AG10803 (cell line): ENCODE data around the gene ADARB1.

ENCODE experiments used
- DNase-seq: peaks from one replicate; pipeline ENCODE4 v3.0.0; 2010; ENCODE audit warnings: low read depth
- H3K4me3 ChIP-seq: 2 replicates; pipeline ENCODE4 v1.5.1; 2011; ENCODE audit warnings: mild to moderate bottlenecking, low read length, control low read depth
- TF ChIP-seq, protein P1 (sequence below): conservative IDR thresholded peaks from 2 replicates; pipeline ENCODE4 v1.5.1; 2011; ENCODE audit warnings: mild to moderate bottlenecking, low read length, control low read depth, inconsistent platforms

Gene ADARB1

DNA sequence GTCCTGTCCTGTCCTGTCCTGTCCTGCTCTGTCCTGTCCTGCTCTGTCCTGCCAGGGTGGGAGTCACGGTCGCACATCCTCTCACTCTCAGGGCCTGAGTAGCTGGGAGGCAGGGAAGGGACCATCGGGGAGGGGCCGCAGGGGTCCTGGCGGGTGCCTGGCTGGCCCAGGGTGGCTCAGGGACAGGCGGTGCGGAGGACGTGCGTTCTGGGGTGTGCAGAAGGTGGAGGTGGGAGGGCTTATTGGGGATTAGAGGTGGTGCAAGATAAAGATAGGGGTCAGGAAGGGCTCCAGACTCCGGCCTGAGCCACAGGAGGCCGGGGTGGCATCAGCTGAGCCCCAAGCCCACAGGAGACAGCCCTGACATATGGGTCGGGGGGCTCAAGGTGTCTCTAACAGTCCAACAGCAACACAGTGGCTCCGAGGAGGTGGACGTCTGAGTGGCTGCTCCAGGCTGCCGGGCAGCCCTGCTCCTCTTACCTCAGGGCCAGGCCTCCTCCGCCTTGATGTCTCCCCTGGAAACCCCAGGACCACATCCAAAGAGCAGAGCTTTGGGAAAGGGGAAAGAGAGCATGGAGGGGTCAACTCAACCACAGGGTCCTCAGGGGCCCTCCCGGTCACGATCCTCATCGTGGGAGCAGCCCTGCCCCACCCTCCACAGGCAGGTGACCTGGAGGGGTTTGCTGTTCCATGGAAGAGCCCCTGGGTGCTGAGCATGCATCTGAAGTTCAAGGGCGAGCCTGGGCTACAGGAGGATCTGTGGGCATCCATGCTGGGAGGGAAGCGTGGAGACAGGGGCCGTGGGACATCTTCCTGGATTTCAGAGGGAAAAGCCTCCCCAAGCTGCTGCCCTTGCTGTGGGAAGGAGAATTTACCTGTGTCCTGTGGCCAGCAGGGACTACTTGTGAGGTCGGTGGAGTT lies 39.6 kb upstream of the ADARB1 start:
- no peak overlapping the region for H3K4me3 ChIP-seq
- TF ChIP-seq, protein P1, sequence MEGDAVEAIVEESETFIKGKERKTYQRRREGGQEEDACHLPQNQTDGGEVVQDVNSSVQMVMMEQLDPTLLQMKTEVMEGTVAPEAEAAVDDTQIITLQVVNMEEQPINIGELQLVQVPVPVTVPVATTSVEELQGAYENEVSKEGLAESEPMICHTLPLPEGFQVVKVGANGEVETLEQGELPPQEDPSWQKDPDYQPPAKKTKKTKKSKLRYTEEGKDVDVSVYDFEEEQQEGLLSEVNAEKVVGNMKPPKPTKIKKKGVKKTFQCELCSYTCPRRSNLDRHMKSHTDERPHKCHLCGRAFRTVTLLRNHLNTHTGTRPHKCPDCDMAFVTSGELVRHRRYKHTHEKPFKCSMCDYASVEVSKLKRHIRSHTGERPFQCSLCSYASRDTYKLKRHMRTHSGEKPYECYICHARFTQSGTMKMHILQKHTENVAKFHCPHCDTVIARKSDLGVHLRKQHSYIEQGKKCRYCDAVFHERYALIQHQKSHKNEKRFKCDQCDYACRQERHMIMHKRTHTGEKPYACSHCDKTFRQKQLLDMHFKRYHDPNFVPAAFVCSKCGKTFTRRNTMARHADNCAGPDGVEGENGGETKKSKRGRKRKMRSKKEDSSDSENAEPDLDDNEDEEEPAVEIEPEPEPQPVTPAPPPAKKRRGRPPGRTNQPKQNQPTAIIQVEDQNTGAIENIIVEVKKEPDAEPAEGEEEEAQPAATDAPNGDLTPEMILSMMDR = no peak
- no peak for DNase-seq

DNA sequence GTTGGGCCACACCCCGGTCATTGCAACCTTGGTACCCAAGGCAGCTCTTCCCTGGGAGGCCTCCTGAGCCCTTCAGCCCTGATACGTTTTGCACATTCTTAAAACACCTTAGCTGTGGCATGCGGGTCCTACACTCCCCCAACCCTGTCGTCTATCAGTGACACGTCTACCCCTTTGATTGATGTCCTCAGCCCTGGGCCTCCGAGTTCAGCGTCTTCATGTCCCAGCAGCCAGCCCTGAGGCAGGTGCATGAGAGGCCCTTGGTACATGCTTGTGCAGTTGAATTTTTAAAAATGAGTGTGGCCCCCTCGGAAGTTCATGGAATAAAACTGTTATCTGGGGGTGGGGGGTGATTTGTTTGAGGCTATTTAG lies 38.9 kb upstream of the ADARB1 start:
- no peak for DNase-seq
- TF ChIP-seq, protein P1 = no peak
- no peak overlapping the region for H3K4me3 ChIP-seq

DNA sequence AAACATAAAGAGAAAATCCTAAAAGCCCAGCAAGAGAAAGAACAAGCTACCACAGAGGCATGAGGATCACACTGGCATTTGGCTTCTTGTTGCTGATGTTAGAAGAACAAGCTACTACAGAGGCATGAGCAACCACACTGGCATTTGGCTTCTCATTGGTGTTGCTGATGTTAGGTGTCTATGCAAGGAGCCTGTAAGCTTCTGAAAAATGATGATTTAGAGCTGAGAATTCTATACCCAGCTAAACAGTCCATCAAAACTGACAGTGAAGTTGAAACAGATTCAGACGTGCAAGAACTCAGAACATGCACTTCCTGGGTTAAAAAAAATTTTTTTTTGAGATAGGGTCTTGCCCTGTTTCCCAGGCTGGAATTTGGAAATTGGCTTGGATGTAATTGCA lies 37.8 kb upstream of the ADARB1 start:
- H3K4me3 ChIP-seq = no peak overlapping the region
- DNase-seq = no peak
- TF ChIP-seq, protein P1 = no peak

DNA sequence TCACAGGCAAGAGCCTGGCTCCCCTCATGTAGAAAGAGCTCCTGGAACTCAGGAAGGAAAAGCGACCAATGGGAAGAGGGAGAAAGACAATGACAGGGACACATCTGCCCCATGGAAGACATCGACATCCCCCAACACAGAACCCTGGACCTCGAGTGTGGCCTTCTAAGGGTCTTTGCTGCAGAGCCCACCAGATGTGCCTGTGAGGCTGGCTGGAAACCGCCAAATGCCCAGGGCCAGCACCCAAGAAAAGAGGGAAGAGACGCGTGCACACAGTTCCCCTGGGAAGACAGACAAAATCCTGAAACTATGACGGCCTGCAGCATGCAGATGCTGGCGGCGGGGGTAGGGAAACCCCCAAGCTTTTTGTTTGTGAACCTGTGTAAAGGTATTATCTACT lies 36.4 kb upstream of the ADARB1 start:
- H3K4me3 ChIP-seq = no peak overlapping the region
- TF ChIP-seq, protein P1 = no peak
- DNase-seq = no peak

DNA sequence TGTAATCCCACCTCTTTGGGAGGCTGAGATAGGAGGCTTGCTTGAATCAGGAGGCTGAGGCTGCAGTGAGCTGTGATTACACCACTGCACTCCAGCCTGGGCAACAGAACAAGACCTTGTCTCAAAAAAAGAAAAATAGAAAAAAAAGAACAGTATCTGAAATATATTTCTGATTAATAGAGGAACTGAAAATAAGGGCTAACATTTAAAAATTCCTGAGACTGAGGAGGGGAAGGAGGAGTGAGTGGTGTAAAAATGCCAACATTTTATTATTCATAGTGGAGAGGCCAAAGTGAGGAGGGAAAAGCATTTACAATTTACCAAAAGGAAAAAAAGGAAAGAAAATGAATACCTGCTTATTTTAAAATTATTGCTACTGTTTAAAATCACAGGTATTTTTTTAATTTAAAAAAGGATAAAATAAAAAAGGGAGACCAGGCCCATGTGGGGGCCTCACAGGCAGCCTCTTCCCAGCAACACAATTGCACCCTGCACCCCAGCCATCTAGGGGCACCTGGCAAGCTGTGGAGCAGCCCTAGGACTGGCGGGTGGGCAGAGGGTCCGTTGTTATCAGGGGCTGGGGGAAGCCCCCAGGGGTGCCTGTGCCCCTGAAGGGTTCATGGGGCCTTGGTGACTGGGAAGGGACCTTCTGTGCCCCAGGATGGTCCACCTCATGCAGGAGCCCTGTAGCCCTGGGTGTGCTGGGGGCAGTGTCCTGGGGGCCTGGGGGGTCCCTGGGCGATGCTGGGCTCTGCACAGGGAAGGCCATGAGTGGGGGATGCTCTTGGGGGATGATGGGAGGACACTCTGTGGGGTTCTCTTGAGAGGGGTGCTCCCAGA lies 34.8 kb upstream of the ADARB1 start:
- TF ChIP-seq, protein P1 = no peak
- H3K4me3 ChIP-seq = no peak overlapping the region
- DNase-seq = no peak

DNA sequence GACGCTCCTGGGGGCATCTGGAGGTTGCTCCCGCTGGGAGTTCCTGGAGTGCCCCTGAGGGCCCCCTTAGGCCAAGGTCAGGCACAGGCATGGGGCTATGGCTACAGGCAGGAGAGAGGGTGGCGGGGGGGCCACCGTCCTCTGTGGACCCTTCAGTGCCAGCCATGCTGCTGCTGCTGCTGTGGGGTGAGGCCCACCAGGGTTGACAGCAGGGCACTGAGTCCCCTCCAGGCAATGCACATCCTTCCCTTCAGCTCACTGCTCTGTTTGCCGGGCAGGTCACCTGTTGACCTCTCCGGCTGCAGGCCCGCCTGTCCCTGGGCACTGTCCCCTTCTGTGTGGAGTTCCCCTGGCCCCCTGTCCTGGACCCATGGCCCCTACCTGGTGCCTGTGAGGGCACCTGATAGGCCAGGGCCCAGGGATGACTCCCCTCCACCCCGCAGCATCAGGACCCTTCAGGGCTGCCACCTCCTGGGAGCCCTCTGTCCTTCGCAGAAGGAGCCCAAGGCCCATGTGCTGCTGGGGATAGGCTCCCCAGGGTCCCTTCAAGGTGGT lies 34.1 kb upstream of the ADARB1 start:
- DNase-seq = no peak
- no peak overlapping the region for H3K4me3 ChIP-seq
- TF ChIP-seq, protein P1 = no peak
